Upper lobe of left lung (tissue), 6 donors: ENCODE measurements around the gene BABAM2. TPM values are rescaled to one million over a fixed set of nuclear protein-coding genes. Genes with fewer than 3 reads are reported as not detected.

Experiments used
- ATAC-seq, 2 donors: fragments of 200-7000 bp; cut with Tn5 transposase; one replicate each; pipeline ENCODE4 v1.9.1; 2022; ENCODE audit warnings: mild to moderate bottlenecking in 2 of 2, moderate library complexity in 2 of 2; ENCODE audit not compliant: low FRiP score in 2 of 2
- DNase-seq, 2 donors: peaks; one replicate each; pipeline ENCODE4 v3.0.0-alpha.2; 2019 to 2020
- H3K27ac ChIP-seq, 4 donors: fragments of 200-600 bp; sonication (generic); one replicate each; pipeline ENCODE4 v1.5.1; 2016 to 2019
- H3K27me3 ChIP-seq, 4 donors: fragments of 200-600 bp; sonication (generic); one replicate each; pipeline ENCODE4 v1.5.1; 2017 to 2019
- H3K36me3 ChIP-seq, 4 donors: fragments of 200-600 bp; sonication (generic); one replicate each; pipeline ENCODE4 v1.5.1; 2016 to 2019
- H3K4me1 ChIP-seq, 4 donors: fragments of 200-600 bp; sonication (generic); one replicate each; pipeline ENCODE4 v1.5.1; 2018 to 2019
- H3K4me3 ChIP-seq, 4 donors: fragments of 200-600 bp; sonication (generic); one replicate each; pipeline ENCODE4 v1.5.1; 2017 to 2019; ENCODE audit warnings: mild to moderate bottlenecking in 2 of 4, moderate library complexity in 1 of 4
- H3K9me3 ChIP-seq, 4 donors: fragments of 200-600 bp; sonication (generic); one replicate each; pipeline ENCODE4 v1.5.1; 2018 to 2019
- EP300 ChIP-seq, 4 donors: sonication (generic); formaldehyde crosslinking; IDR thresholded peaks; one replicate each; pipeline ENCODE4 v1.5.1; 2017; ENCODE audit warnings: antibody characterized with exemption in 4 of 4, control low read depth in 2 of 4
- POLR2A ChIP-seq, 4 donors: fragments of 450-650 bp; IDR thresholded peaks; one replicate each; pipeline ENCODE4 v1.5.1; 2016 to 2017; ENCODE audit warnings: antibody characterized with exemption in 4 of 4, mild to moderate bottlenecking in 2 of 4
- POLR2AphosphoS5 ChIP-seq, 2 donors: sonication (generic); formaldehyde crosslinking; IDR thresholded peaks; one replicate each; pipeline ENCODE4 v1.5.1; 2017; ENCODE audit warnings: antibody characterized with exemption in 2 of 2
- WGBS, 2 donors: methylation state at CpG; one replicate each; pipeline ENCODE4 v1.1.5; 2017 to 2018; 5-methylcytosine and 5-hydroxymethylcytosine counted together
- total RNA-seq, 6 donors: library from RNA; depleted of rRNA in 4 of 6; stranded (reverse); fragments of >200 nt in 4 of 6; gene quantifications; one replicate each; pipeline versions ENCODE4 v1.1.0 to v1.2.1, GENCODE V29; 2016 to 2021
- TF ChIP-seq, protein P1 (sequence below), 6 experiments: fragments of 450-650 bp in 4 of 6; fragments of 200-600 bp in 2 of 6; sonication (generic) in 2 of 6; IDR thresholded peaks; one replicate each; pipeline ENCODE4 v1.5.1; 2016 to 2019; ENCODE audit warnings: antibody characterized with exemption in 6 of 6
- donor health status: DM: no; HTN: no; CAD: no; lungs with moderate emphysema.
- donor health status: DM: no; HTN: yes; CAD: no; lungs with severe emphysema.

The BABAM2 gene
- total RNA-seq, result 10 to 100 TPM; 23.0 to 44.0 (median 38.2) TPM

DNA sequence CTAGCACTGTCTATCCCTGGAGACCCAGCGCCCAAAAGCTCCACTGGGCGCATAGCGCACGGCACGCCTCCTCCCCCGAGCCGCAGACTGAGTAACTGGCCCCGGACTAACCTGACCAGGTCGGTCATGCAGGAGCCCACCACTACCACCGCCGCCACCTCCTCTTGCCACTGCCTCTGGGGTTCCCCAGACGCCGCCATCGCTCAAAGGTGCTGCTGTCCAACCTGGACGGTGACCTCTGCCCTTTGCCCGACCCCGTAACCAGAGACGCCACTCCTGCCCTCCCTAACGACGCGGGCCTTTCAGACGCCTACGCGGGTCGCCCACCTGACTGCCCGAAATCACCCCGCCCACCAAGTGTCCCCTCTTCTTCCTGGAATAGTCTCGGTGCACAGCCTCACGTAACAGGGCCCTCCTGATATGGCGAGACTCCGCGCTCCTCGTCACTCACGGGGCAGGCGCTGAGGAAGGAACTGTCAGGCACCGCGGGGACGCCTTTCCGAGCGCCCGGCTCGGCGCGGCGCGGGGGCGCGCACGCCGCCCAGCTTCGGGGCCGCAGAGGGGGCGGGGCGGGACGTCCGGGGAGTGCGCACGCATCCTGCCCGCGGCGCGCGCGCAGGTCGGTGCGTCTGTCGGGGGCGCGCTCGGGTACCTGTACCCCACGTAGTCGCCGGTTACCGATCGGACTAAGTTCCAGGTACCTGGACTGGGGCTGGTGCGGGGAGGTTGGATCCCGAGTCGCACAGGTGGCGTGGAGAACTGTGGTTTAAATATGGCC lies at the start of gene BABAM2, which contains the start of gene RBKS:
TSS of gene BABAM2 (plus strand) at position 584 of the 778 bp plus-strand sequence. CDS start 3,828 bp downstream, outside the sequence.
TSS of gene RBKS (minus strand) at position 242 of the 778 bp plus-strand sequence. CDS start at position 200, 42 bp downstream.
- 0 to 1% methylated on average over 17 to 28 of the region's 79 CpGs for WGBS, 2 donors
- peak within 1 kb of the TSS; percentile 75 to 83 (median 78) for H3K4me3 ChIP-seq
- H3K27ac ChIP-seq, result peak within 1 kb of the TSS; percentile 96 to 98 (median 97)
- peaks cover 11 to 42% (median 26%) of the 10 kb centered on the region in 4 donors for H3K4me1 ChIP-seq
- ATAC-seq, result peak; percentile 95 to 98
- no peaks in the 10 kb centered on the region for H3K9me3 ChIP-seq
- no peaks in the 10 kb centered on the region for H3K27me3 ChIP-seq
- peaks cover 0 to 3% (median 0%) of the 10 kb centered on the region in 4 donors for H3K36me3 ChIP-seq
- peak; percentile 85 to 98 for DNase-seq
- TF ChIP-seq POLR2AphosphoS5 (IDR thresholded peaks at IDR 0.05), result peak; percentile 90 to 96
- TF ChIP-seq EP300 (IDR thresholded peaks at IDR 0.05), result peak in 3 of 4 donors; percentile 82 to 91 (median 90)
- TF ChIP-seq, protein P1, sequence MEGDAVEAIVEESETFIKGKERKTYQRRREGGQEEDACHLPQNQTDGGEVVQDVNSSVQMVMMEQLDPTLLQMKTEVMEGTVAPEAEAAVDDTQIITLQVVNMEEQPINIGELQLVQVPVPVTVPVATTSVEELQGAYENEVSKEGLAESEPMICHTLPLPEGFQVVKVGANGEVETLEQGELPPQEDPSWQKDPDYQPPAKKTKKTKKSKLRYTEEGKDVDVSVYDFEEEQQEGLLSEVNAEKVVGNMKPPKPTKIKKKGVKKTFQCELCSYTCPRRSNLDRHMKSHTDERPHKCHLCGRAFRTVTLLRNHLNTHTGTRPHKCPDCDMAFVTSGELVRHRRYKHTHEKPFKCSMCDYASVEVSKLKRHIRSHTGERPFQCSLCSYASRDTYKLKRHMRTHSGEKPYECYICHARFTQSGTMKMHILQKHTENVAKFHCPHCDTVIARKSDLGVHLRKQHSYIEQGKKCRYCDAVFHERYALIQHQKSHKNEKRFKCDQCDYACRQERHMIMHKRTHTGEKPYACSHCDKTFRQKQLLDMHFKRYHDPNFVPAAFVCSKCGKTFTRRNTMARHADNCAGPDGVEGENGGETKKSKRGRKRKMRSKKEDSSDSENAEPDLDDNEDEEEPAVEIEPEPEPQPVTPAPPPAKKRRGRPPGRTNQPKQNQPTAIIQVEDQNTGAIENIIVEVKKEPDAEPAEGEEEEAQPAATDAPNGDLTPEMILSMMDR (IDR thresholded peaks at IDR 0.05), result peak in 2 of 6 experiments; percentile 15 to 17
- TF ChIP-seq POLR2A (IDR thresholded peaks at IDR 0.05), result peak in 3 of 4 donors; percentile 75 to 91 (median 90)

DNA sequence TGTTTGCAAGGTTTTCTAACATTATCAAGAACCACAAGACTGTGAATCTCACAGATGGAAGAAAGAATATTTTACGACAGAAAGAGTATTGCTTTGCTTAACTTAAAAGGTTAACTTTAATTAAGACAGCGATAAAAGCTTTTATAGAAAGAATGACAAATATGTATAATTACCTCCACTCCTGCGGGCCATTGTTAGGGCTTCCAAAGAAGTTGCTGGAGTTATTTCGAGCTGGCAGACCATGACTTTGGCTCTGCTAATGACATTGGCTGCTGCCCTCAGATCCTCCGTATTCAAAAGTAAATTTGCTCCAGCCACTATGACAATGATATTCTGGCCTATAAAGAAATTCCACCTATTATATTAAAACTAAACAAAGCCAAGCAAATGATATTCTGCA lies 47.6 kb upstream of the BABAM2 start:
- 78 to 87% methylated on average over 5 of the region's 5 CpGs for WGBS, 2 donors

DNA sequence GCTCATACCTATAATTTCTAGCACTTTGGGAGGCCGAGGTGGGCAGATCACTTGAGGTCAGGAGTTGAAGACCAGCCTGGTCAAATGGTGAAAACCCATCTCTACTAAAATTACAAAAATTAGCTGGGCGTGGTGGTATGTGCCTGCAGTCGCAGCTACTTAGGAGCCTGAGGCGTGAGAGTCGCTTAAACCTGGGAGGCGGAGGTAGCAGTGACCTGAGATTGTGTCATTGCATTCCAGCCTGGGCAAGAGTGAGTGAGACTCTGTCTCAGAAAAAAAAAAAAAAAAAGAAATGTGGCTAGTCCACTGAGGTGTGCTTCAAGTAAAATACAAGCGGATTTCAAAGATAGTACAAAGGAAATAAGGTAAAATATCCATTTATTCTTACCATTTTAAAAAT lies 46.5 kb upstream of the BABAM2 start:
- no peak for TF ChIP-seq POLR2AphosphoS5 (IDR thresholded peaks at IDR 0.05)
- TF ChIP-seq, protein P1 (IDR thresholded peaks at IDR 0.05), result no peak
- no peak for TF ChIP-seq POLR2A (IDR thresholded peaks at IDR 0.05)
- Histone ChIP-seq H3K4me3 (no peak overlapping the region), H3K36me3 (no peaks in the 10 kb centered on the region), H3K4me1 (no peaks in the 10 kb centered on the region), H3K9me3 (no peaks in the 10 kb centered on the region), H3K27me3 (no peaks in the 10 kb centered on the region), H3K27ac (no peak overlapping the region)
- WGBS, 2 donors, result 89 to 98% methylated on average over 7 of the region's 7 CpGs
- no peak for DNase-seq
- no peak for ATAC-seq

More for the DNA sequence above, 47.6 kb upstream of the BABAM2 start:
- Histone ChIP-seq H3K9me3 (no peaks in the 10 kb centered on the region), H3K36me3 (no peaks in the 10 kb centered on the region), H3K27me3 (no peaks in the 10 kb centered on the region), H3K27ac (no peak overlapping the region), H3K4me1 (no peaks in the 10 kb centered on the region), H3K4me3 (no peak overlapping the region)
- DNase-seq (no peak), ATAC-seq (no peak)
- TF ChIP-seq POLR2A (IDR thresholded peaks at IDR 0.05) (no peak), POLR2AphosphoS5 (IDR thresholded peaks at IDR 0.05) (no peak), EP300 (IDR thresholded peaks at IDR 0.05) (no peak)
- TF ChIP-seq, protein P1 (IDR thresholded peaks at IDR 0.05), result no peak

DNA sequence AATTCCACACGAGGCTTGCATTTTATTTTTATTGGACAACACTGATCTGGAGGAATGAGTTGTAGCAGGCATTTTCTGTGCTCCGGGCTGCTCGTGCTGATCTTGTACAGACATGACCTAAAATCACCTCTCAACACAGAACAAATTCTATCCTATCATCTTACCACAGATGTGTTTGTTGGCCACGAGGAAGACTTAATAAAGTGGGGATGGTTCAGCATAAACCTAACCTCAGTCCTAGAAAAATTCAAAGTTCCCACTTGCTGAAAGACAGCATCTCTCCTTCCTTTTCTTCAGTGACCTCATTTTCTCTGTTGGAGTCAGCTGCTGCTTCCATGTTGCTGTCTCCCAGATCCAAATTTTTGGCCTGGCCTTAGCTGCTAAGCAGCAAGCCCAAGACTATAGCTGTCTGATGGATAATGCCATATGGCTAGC lies 45.7 kb upstream of the BABAM2 start:
- 73 to 89% methylated on average over 4 of the region's 4 CpGs for WGBS, 2 donors
- DNase-seq (no peak), ATAC-seq (no peak)
- H3K27me3 ChIP-seq, result no peaks in the 10 kb centered on the region
- no peaks in the 10 kb centered on the region for H3K4me1 ChIP-seq
- H3K9me3 ChIP-seq, result no peaks in the 10 kb centered on the region
- H3K4me3 ChIP-seq, result no peak overlapping the region
- no peaks in the 10 kb centered on the region for H3K36me3 ChIP-seq
- TF ChIP-seq, protein P1 (IDR thresholded peaks at IDR 0.05), result no peak
- TF ChIP-seq POLR2A (IDR thresholded peaks at IDR 0.05), result no peak
- no peak for TF ChIP-seq POLR2AphosphoS5 (IDR thresholded peaks at IDR 0.05)
- H3K27ac ChIP-seq, result no peak overlapping the region
